ENCODE measurements around the gene VWA1.
"Not testable (repeated sequence)": the region's sequence is repeated elsewhere in the genome, so short reads cannot be mapped to it uniquely, and the experiment has no call there.

Gene VWA1

GRCh38 chr1:1461721-1462317, 26.3 kb downstream of the VWA1 start:
- DNase-seq, result no peak

GRCh38 chr1:1462318-1462966, 27.0 kb downstream of the VWA1 start:
- no peak for DNase-seq

- no peak for DNase-seq
Measured at GRCh38 chr1:1463312-1463711, 27.8 kb downstream of the VWA1 start.

GRCh38 chr1:1468196-1468985, 32.9 kb downstream of the VWA1 start:
- not testable (repeated sequence) for DNase-seq

GRCh38 chr1:1470626-1471388, 35.3 kb downstream of the VWA1 start:
- no peak for DNase-seq

GRCh38 chr1:1471389-1472052, 36.0 kb downstream of the VWA1 start, which contains the start of gene ATAD3B:
ATAD3B (plus strand) TSS chr1:1471765; CDS start chr1:1471885, 120 bp downstream.
- peak; percentile 96 for DNase-seq

- not testable (repeated sequence) for DNase-seq
Measured at GRCh38 chr1:1472053-1472876, 36.8 kb downstream of the VWA1 start.

- DNase-seq, result not testable (repeated sequence)
Measured at GRCh38 chr1:1476011-1476410, 40.5 kb downstream of the VWA1 start.

GRCh38 chr1:1477206-1477605, 41.7 kb downstream of the VWA1 start:
- no peak for DNase-seq

- no peak for DNase-seq
Measured at GRCh38 chr1:1479547-1480487, 44.3 kb downstream of the VWA1 start.

GRCh38 chr1:1480488-1480867, 45.0 kb downstream of the VWA1 start:
- DNase-seq, result not testable (repeated sequence)

GRCh38 chr1:1481811-1482210, 46.3 kb downstream of the VWA1 start:
- DNase-seq, result not testable (repeated sequence)

GRCh38 chr1:1482856-1483255, 47.4 kb downstream of the VWA1 start:
- no peak for DNase-seq

- no peak for DNase-seq
Measured at GRCh38 chr1:1483714-1484113, 48.2 kb downstream of the VWA1 start.

GRCh38 chr1:1484976-1485750, 49.7 kb downstream of the VWA1 start:
- not testable (repeated sequence) for DNase-seq

- not testable (repeated sequence) for DNase-seq
Measured at GRCh38 chr1:1485755-1486317, 50.3 kb downstream of the VWA1 start.

GRCh38 chr1:1487701-1488100, 52.2 kb downstream of the VWA1 start:
- no peak for DNase-seq

- DNase-seq, result no peak
Measured at GRCh38 chr1:1489231-1489630, 53.7 kb downstream of the VWA1 start.

GRCh38 chr1:1489861-1490260, 54.4 kb downstream of the VWA1 start:
- DNase-seq, result no peak
